MM.1S (cell line): ENCODE measurements around the gene ULK4.
A peak's percentile ranks its signal among the peaks of the same experiment; 100 is the strongest.

Experiments
- DNase-seq: peaks from one replicate; pipeline ENCODE4 v3.0.0-alpha.2; 2015
- H2AFZ ChIP-seq: fragments of 300-600 bp; sonication (generic); 2 replicates; pipeline ENCODE4 v1.6.0; 2016; ENCODE audit warnings: antibody characterized with exemption, low read length
- H3F3A ChIP-seq: fragments of 300-600 bp; sonication (generic); 2 replicates; pipeline ENCODE4 v1.6.1; 2016; ENCODE audit warnings: mild to moderate bottlenecking, antibody characterized with exemption, low read length, moderate library complexity, mixed read lengths; ENCODE audit not compliant: insufficient read depth
- H3K27ac ChIP-seq: fragments of 300-600 bp; sonication (generic); 2 replicates; pipeline ENCODE4 v1.5.1; 2016; ENCODE audit warnings: mild to moderate bottlenecking, low read length
- H3K27me3 ChIP-seq: fragments of 300-600 bp; sonication (generic); replicated peaks from 2 replicates; pipeline ENCODE4 v1.6.0; 2016; ENCODE audit warnings: low read length; ENCODE audit not compliant: insufficient read depth
- H3K36me3 ChIP-seq: fragments of 300-600 bp; sonication (generic); replicated peaks from 2 replicates; pipeline ENCODE4 v1.6.1; 2016; ENCODE audit warnings: mild to moderate bottlenecking, low read length, mixed read lengths; ENCODE audit not compliant: insufficient read depth
- H3K4me1 ChIP-seq: fragments of 300-600 bp; sonication (generic); 2 replicates; pipeline ENCODE4 v1.6.1; 2016; ENCODE audit warnings: low read length, mixed read lengths
- H3K4me2 ChIP-seq: fragments of 300-600 bp; sonication (generic); 2 replicates; pipeline ENCODE4 v1.6.0; 2016; ENCODE audit warnings: low read depth, low read length
- H3K4me3 ChIP-seq: fragments of 300-600 bp; sonication (generic); 2 replicates; pipeline ENCODE4 v1.5.1; 2016; ENCODE audit warnings: low read length, mixed read lengths
- H3K79me2 ChIP-seq: fragments of 300-600 bp; sonication (generic); 2 replicates; pipeline ENCODE4 v1.6.1; 2016; ENCODE audit warnings: mixed run types, low read length, mixed read lengths
- H3K9ac ChIP-seq: fragments of 300-600 bp; sonication (generic); 2 replicates; pipeline ENCODE4 v1.6.1; 2016; ENCODE audit warnings: low read length, mixed read lengths
- H3K9me2 ChIP-seq: fragments of 300-600 bp; sonication (generic); replicated peaks from 2 replicates; pipeline ENCODE4 v1.6.1; 2016; ENCODE audit warnings: mild to moderate bottlenecking, low read length, mixed read lengths; ENCODE audit not compliant: insufficient read depth
- H3K9me3 ChIP-seq: fragments of 300-600 bp; sonication (generic); replicated peaks from 2 replicates; pipeline ENCODE4 v1.6.1; 2016; ENCODE audit warnings: mild to moderate bottlenecking, low read length, mixed read lengths; ENCODE audit not compliant: insufficient read depth
- H4K20me1 ChIP-seq: fragments of 300-600 bp; sonication (generic); 2 replicates; pipeline ENCODE4 v1.6.1; 2016; ENCODE audit warnings: mild to moderate bottlenecking, low read length, moderate library complexity, mixed read lengths; ENCODE audit not compliant: insufficient read depth
- EZH2 ChIP-seq: fragments of 300-600 bp; sonication (generic); optimal IDR thresholded peaks from 2 replicates; pipeline ENCODE3; 2017; ENCODE audit warnings: low read depth, mild to moderate bottlenecking, antibody characterized with exemption, low read length, mixed read lengths
- EZH2phosphoT487 ChIP-seq: fragments of 300-600 bp; sonication (generic); IDR thresholded peaks from 2 replicates; pipeline ENCODE4 v1.6.1; 2018; ENCODE audit warnings: antibody characterized with exemption, low read length
- TF ChIP-seq, protein P1 (sequence below): fragments of 300-600 bp; sonication (generic); IDR thresholded peaks from 2 replicates; pipeline ENCODE4 v1.5.1; 2016; ENCODE audit warnings: antibody characterized with exemption, low read length, mixed read lengths

The ULK4 gene

DNA sequence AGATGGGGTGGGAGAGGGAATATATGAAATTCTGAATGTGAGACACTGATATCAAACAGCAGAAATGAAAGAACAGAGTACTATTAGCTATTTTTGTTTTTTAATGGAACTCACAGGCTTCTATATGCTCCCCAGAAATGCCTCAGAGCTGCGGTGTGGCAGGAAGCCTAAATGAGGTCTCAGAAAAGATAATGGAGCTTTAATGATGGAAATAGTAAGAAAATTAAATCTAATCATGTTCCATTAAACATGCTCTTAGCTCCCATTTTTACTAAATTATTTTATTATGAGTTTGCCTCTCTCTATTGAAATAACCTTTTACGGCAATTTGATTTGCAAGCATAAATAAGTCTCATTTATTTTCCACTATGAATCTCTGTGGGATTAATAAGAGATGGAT lies 378.9 kb downstream of the ULK4 start:
- Histone ChIP-seq H3K9me3 (no peaks in the 10 kb centered on the region), H3K79me2 (no peaks in the 10 kb centered on the region), H3K27me3 (no peaks in the 10 kb centered on the region), H2AFZ (no peak overlapping the region), H3F3A (no peaks in the 10 kb centered on the region), H3K4me2 (no peak overlapping the region), H3K9ac (no peak overlapping the region), H3K27ac (no peak overlapping the region), H4K20me1 (no peaks in the 10 kb centered on the region), H3K4me1 (no peaks in the 10 kb centered on the region), H3K9me2 (no peaks in the 10 kb centered on the region), H3K36me3 (no peaks in the 10 kb centered on the region), H3K4me3 (no peak overlapping the region)
- DNase-seq: no peak
- TF ChIP-seq, protein P1, sequence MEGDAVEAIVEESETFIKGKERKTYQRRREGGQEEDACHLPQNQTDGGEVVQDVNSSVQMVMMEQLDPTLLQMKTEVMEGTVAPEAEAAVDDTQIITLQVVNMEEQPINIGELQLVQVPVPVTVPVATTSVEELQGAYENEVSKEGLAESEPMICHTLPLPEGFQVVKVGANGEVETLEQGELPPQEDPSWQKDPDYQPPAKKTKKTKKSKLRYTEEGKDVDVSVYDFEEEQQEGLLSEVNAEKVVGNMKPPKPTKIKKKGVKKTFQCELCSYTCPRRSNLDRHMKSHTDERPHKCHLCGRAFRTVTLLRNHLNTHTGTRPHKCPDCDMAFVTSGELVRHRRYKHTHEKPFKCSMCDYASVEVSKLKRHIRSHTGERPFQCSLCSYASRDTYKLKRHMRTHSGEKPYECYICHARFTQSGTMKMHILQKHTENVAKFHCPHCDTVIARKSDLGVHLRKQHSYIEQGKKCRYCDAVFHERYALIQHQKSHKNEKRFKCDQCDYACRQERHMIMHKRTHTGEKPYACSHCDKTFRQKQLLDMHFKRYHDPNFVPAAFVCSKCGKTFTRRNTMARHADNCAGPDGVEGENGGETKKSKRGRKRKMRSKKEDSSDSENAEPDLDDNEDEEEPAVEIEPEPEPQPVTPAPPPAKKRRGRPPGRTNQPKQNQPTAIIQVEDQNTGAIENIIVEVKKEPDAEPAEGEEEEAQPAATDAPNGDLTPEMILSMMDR: no peak
- TF ChIP-seq EZH2phosphoT487 (no peak), EZH2 (no peak)

DNA sequence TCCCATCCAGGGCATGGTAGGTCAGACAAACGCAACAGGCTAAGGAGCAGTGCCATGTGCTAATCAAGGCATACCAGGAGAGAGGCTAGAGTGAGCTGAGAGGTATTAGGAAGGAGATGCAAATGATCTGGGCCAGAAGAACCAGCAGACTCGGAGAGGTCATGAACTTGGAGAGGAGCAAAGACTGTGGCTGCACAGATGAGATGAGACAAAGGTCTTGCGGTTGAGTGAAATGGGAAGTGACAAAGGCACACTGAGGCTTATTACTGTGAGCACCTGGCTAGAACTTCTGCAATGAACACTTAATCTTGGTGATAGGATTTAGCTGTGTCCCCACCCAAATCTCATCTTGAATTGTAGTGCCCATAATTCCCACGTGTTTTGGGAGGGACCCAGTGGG lies 380.2 kb downstream of the ULK4 start:
- Histone ChIP-seq H2AFZ (no peak overlapping the region), H4K20me1 (no peaks in the 10 kb centered on the region), H3K9ac (no peak overlapping the region), H3K79me2 (no peaks in the 10 kb centered on the region), H3K9me2 (no peaks in the 10 kb centered on the region), H3K27me3 (no peaks in the 10 kb centered on the region), H3K27ac (no peak overlapping the region), H3K4me3 (no peak overlapping the region), H3K4me2 (no peak overlapping the region), H3K9me3 (no peaks in the 10 kb centered on the region), H3F3A (no peaks in the 10 kb centered on the region), H3K36me3 (no peaks in the 10 kb centered on the region), H3K4me1 (no peaks in the 10 kb centered on the region)
- DNase-seq: peak; percentile 74
- no peak for TF ChIP-seq EZH2
- TF ChIP-seq, protein P1: no peak
- no peak for TF ChIP-seq EZH2phosphoT487

DNA sequence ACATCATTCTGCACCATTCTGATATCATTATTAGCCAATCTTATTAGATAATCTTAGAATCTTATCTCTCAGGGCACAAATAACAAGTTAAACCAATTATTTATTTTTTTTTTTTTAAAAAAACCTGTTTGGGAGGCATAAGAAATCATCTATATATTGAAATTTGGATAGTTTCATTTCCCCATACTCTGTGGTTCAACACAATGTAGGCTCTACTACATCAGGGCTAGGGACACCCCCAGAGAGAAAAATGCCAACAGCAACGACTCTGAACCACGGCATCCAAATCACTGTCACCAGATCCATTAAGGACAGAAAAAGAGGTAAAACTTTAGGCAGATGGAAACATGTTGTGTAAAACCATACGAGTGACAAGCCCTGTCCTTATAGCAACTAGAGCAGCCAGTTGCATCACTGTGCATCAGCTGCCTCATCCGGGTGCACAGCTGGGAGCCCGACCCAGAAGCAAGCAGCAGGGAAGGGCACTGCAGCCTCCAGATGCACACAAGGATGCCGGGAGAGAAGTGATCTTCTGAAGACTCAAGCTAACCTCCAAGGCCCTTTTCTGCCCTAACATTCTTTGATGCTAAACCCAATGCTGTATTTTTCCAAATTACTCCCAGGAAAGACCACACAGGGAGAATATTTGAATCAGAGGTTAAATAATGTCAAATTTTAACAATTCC lies 381.5 kb downstream of the ULK4 start:
- H3K9ac ChIP-seq: no peak overlapping the region
- DNase-seq: no peak
- no peaks in the 10 kb centered on the region for H3K9me2 ChIP-seq
- no peaks in the 10 kb centered on the region for H3K27me3 ChIP-seq
- H3K27ac ChIP-seq: no peak overlapping the region
- no peaks in the 10 kb centered on the region for H3K36me3 ChIP-seq
- H3K4me3 ChIP-seq: no peak overlapping the region
- no peaks in the 10 kb centered on the region for H3K4me1 ChIP-seq
- no peak overlapping the region for H3K4me2 ChIP-seq
- no peaks in the 10 kb centered on the region for H3K9me3 ChIP-seq
- TF ChIP-seq, protein P1: no peak
- no peak for TF ChIP-seq EZH2phosphoT487
- no peak for TF ChIP-seq EZH2
- H2AFZ ChIP-seq: no peak overlapping the region
- no peaks in the 10 kb centered on the region for H4K20me1 ChIP-seq
- H3F3A ChIP-seq: no peaks in the 10 kb centered on the region
- H3K79me2 ChIP-seq: no peaks in the 10 kb centered on the region
